ENCODE measurements around the gene CPLX1.

Gene CPLX1

GRCh38 chr4:768995-769394 is 56.9 kb downstream of the CPLX1 start:
- no peaks in the 10 kb centered on the region for H3K4me1 ChIP-seq (ENCODE audit: control insufficient read depth in 2 of 2, insufficient read depth in 2 of 2, low read length in 2 of 2)
- no peak overlapping the region for H3K9ac ChIP-seq (ENCODE audit: low read depth in 1 of 2, low read length in 2 of 2)
- H3K4me3 ChIP-seq (ENCODE audit: low read length in 2 of 2): no peak overlapping the region
- no peaks in the 10 kb centered on the region for H3K27me3 ChIP-seq (ENCODE audit: control insufficient read depth in 2 of 2, insufficient read depth in 2 of 2, low read length in 2 of 2)
- H3K9me3 ChIP-seq (ENCODE audit: control insufficient read depth in 2 of 2, low read length in 2 of 2): no peaks in the 10 kb centered on the region
- no peak overlapping the region for H3K27ac ChIP-seq (ENCODE audit: low read depth in 2 of 2, low read length in 2 of 2)
- H3K36me3 ChIP-seq (ENCODE audit: control insufficient read depth in 2 of 2, insufficient read depth in 2 of 2, low read length in 2 of 2): peaks cover 50 to 62% of the 10 kb centered on the region in 2 donors

DNA sequence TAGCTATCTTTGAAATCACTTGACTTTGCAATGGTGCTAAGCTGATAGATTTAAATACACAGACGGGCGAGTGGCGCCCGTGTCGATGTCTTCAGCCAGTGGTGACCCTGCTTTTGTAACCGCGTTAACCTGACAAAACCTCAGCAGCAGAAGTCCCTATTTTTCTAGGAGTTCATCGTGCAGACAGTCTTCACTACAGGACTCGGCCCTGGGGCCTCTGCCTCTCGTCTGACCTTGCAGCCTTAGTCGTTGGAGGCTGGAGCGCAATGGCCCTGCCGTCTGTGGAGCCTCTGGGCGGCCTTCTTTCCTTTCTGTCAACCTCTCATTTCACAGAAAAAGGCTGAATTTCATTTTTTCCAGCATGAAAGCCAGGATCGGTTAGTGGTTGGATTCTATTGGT is 57.9 kb downstream of the CPLX1 start:
- Histone ChIP-seq H3K27me3 (ENCODE audit: control insufficient read depth in 2 of 2, insufficient read depth in 2 of 2, low read length in 2 of 2) (no peaks in the 10 kb centered on the region), H3K36me3 (ENCODE audit: control insufficient read depth in 2 of 2, insufficient read depth in 2 of 2, low read length in 2 of 2) (peaks cover 56 to 69% of the 10 kb centered on the region in 2 donors), H3K4me3 (ENCODE audit: low read length in 2 of 2) (no peak overlapping the region), H3K4me1 (ENCODE audit: control insufficient read depth in 2 of 2, insufficient read depth in 2 of 2, low read length in 2 of 2) (no peaks in the 10 kb centered on the region), H3K9me3 (ENCODE audit: control insufficient read depth in 2 of 2, low read length in 2 of 2) (no peaks in the 10 kb centered on the region), H3K9ac (ENCODE audit: low read depth in 1 of 2, low read length in 2 of 2) (no peak overlapping the region), H3K27ac (ENCODE audit: low read depth in 2 of 2, low read length in 2 of 2) (no peak overlapping the region)

- H3K4me1 ChIP-seq (ENCODE audit: control insufficient read depth in 2 of 2, insufficient read depth in 2 of 2, low read length in 2 of 2): no peaks in the 10 kb centered on the region
- H3K27ac ChIP-seq (ENCODE audit: low read depth in 2 of 2, low read length in 2 of 2): no peak overlapping the region
- H3K4me3 ChIP-seq (ENCODE audit: low read length in 2 of 2): no peak overlapping the region
- H3K27me3 ChIP-seq (ENCODE audit: control insufficient read depth in 2 of 2, insufficient read depth in 2 of 2, low read length in 2 of 2): no peaks in the 10 kb centered on the region
- no peaks in the 10 kb centered on the region for H3K9me3 ChIP-seq (ENCODE audit: control insufficient read depth in 2 of 2, low read length in 2 of 2)
- no peak overlapping the region for H3K9ac ChIP-seq (ENCODE audit: low read depth in 1 of 2, low read length in 2 of 2)
- H3K36me3 ChIP-seq (ENCODE audit: control insufficient read depth in 2 of 2, insufficient read depth in 2 of 2, low read length in 2 of 2): peaks cover 59 to 74% of the 10 kb centered on the region in 2 donors
Observed at GRCh38 chr4:766559-767283, 59.2 kb downstream of the CPLX1 start.

DNA sequence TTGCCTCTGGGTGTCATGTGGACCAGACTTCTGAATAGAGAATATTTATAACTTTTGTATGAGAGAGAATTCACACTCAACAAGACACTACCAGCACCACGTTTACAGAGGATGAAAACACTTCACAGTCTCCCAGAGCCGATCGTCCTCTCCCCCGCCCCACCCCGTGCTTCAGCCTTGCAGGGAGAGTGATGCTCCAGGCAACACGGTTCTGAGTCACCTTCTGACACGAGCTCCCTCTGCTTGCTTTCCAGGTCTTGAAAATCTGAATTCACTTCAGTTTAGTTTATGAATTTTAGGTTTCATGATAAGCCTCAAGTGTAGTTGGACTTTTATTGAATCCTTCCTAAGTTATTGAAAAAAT is 59.8 kb downstream of the CPLX1 start:
- Histone ChIP-seq H3K27ac (ENCODE audit: low read depth in 2 of 2, low read length in 2 of 2) (no peak overlapping the region), H3K4me1 (ENCODE audit: control insufficient read depth in 2 of 2, insufficient read depth in 2 of 2, low read length in 2 of 2) (no peaks in the 10 kb centered on the region), H3K27me3 (ENCODE audit: control insufficient read depth in 2 of 2, insufficient read depth in 2 of 2, low read length in 2 of 2) (no peaks in the 10 kb centered on the region), H3K9ac (ENCODE audit: low read depth in 1 of 2, low read length in 2 of 2) (no peak overlapping the region), H3K36me3 (ENCODE audit: control insufficient read depth in 2 of 2, insufficient read depth in 2 of 2, low read length in 2 of 2) (peaks cover 59 to 73% of the 10 kb centered on the region in 2 donors), H3K4me3 (ENCODE audit: low read length in 2 of 2) (no peak overlapping the region), H3K9me3 (ENCODE audit: control insufficient read depth in 2 of 2, low read length in 2 of 2) (no peaks in the 10 kb centered on the region)

GRCh38 chr4:764405-765169 is 61.3 kb downstream of the CPLX1 start:
- Histone ChIP-seq H3K36me3 (ENCODE audit: control insufficient read depth in 2 of 2, insufficient read depth in 2 of 2, low read length in 2 of 2) (peaks cover 57 to 74% of the 10 kb centered on the region in 2 donors), H3K9ac (ENCODE audit: low read depth in 1 of 2, low read length in 2 of 2) (no peak overlapping the region)

DNA sequence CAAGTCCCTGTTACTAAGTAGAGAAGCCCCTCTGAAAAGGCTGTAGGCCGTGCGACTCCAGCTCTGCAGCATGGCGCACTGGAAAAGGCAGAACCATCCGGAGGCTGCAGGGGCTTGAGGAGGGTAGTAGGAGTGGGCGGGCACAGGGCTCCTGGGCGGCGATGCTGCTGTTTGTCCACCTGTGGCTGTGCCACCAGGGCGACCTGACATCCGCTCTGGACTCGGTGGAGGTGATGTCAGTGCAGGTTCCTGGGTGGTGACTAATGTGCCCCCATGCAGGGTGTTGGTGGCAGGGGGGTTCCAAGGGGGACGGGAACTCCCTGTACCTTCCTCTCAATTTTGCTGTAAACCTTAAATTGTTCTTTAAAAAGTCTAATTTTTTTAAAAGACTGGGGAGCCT is 62.0 kb downstream of the CPLX1 start:
- Histone ChIP-seq H3K4me3 (ENCODE audit: low read length in 2 of 2) (no peak overlapping the region), H3K36me3 (ENCODE audit: control insufficient read depth in 2 of 2, insufficient read depth in 2 of 2, low read length in 2 of 2) (peaks cover 53 to 67% of the 10 kb centered on the region in 2 donors), H3K9ac (ENCODE audit: low read depth in 1 of 2, low read length in 2 of 2) (no peak overlapping the region), H3K9me3 (ENCODE audit: control insufficient read depth in 2 of 2, low read length in 2 of 2) (no peaks in the 10 kb centered on the region), H3K27me3 (ENCODE audit: control insufficient read depth in 2 of 2, insufficient read depth in 2 of 2, low read length in 2 of 2) (no peaks in the 10 kb centered on the region), H3K27ac (ENCODE audit: low read depth in 2 of 2, low read length in 2 of 2) (no peak overlapping the region), H3K4me1 (ENCODE audit: control insufficient read depth in 2 of 2, insufficient read depth in 2 of 2, low read length in 2 of 2) (no peaks in the 10 kb centered on the region)

More at GRCh38 chr4:764405-765169, 61.3 kb downstream of the CPLX1 start:
- Histone ChIP-seq H3K9me3 (ENCODE audit: control insufficient read depth in 2 of 2, low read length in 2 of 2) (no peaks in the 10 kb centered on the region), H3K27me3 (ENCODE audit: control insufficient read depth in 2 of 2, insufficient read depth in 2 of 2, low read length in 2 of 2) (no peaks in the 10 kb centered on the region), H3K27ac (ENCODE audit: low read depth in 2 of 2, low read length in 2 of 2) (no peak overlapping the region), H3K4me1 (ENCODE audit: control insufficient read depth in 2 of 2, insufficient read depth in 2 of 2, low read length in 2 of 2) (no peaks in the 10 kb centered on the region), H3K4me3 (ENCODE audit: low read length in 2 of 2) (no peak overlapping the region)

DNA sequence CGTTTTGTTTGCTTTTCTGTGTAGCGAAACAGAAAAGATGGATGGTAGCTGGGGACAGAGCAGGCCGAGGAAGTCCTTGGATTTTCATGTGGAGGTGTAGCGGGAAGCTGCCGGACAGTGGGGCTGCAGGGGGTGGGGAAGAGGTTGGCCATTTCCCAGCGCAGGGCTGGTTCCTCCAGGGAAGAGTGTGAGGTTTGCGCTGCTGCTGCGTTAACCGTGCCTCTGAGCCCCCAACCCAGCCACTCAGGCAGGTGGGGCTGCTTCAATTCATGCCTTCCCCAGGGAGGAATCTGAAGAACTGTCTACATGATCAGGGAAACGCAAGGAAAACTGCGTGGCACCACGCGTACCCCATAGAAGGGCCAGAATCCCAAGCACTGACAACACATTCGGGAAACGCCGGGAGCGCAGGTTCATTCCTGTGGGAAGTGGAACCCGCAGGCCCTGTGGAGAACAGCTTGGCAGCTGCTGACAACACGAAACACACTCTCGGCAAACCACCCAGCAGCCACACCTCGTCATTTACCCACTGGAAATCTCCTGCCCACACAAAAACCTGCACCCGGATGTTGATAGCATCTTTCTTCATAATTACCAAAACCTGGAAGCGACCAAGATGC is 62.6 kb downstream of the CPLX1 start:
- Histone ChIP-seq H3K9ac (ENCODE audit: low read depth in 1 of 2, low read length in 2 of 2) (no peak overlapping the region), H3K4me3 (ENCODE audit: low read length in 2 of 2) (no peak overlapping the region), H3K27ac (ENCODE audit: low read depth in 2 of 2, low read length in 2 of 2) (no peak overlapping the region), H3K9me3 (ENCODE audit: control insufficient read depth in 2 of 2, low read length in 2 of 2) (no peaks in the 10 kb centered on the region), H3K36me3 (ENCODE audit: control insufficient read depth in 2 of 2, insufficient read depth in 2 of 2, low read length in 2 of 2) (peaks cover 50 to 63% of the 10 kb centered on the region in 2 donors), H3K4me1 (ENCODE audit: control insufficient read depth in 2 of 2, insufficient read depth in 2 of 2, low read length in 2 of 2) (no peaks in the 10 kb centered on the region), H3K27me3 (ENCODE audit: control insufficient read depth in 2 of 2, insufficient read depth in 2 of 2, low read length in 2 of 2) (no peaks in the 10 kb centered on the region)

GRCh38 chr4:762211-763190 is 63.4 kb downstream of the CPLX1 start:
- H3K27me3 ChIP-seq (ENCODE audit: control insufficient read depth in 2 of 2, insufficient read depth in 2 of 2, low read length in 2 of 2): no peaks in the 10 kb centered on the region
- peaks cover 48 to 55% of the 10 kb centered on the region in 2 donors for H3K36me3 ChIP-seq (ENCODE audit: control insufficient read depth in 2 of 2, insufficient read depth in 2 of 2, low read length in 2 of 2)
- H3K4me3 ChIP-seq (ENCODE audit: low read length in 2 of 2): no peak overlapping the region
- no peaks in the 10 kb centered on the region for H3K9me3 ChIP-seq (ENCODE audit: control insufficient read depth in 2 of 2, low read length in 2 of 2)
- no peaks in the 10 kb centered on the region for H3K4me1 ChIP-seq (ENCODE audit: control insufficient read depth in 2 of 2, insufficient read depth in 2 of 2, low read length in 2 of 2)
- H3K27ac ChIP-seq (ENCODE audit: low read depth in 2 of 2, low read length in 2 of 2): no peak overlapping the region
- no peak overlapping the region for H3K9ac ChIP-seq (ENCODE audit: low read depth in 1 of 2, low read length in 2 of 2)

- Histone ChIP-seq H3K27ac (ENCODE audit: low read depth in 2 of 2, low read length in 2 of 2) (no peak overlapping the region), H3K9me3 (ENCODE audit: control insufficient read depth in 2 of 2, low read length in 2 of 2) (no peaks in the 10 kb centered on the region), H3K36me3 (ENCODE audit: control insufficient read depth in 2 of 2, insufficient read depth in 2 of 2, low read length in 2 of 2) (peaks cover 45 to 48% of the 10 kb centered on the region in 2 donors)
Observed at GRCh38 chr4:761739-762138, 64.2 kb downstream of the CPLX1 start.

More at GRCh38 chr4:761739-762138, 64.2 kb downstream of the CPLX1 start:
- Histone ChIP-seq H3K4me3 (ENCODE audit: low read length in 2 of 2) (no peak overlapping the region), H3K4me1 (ENCODE audit: control insufficient read depth in 2 of 2, insufficient read depth in 2 of 2, low read length in 2 of 2) (no peaks in the 10 kb centered on the region), H3K9ac (ENCODE audit: low read depth in 1 of 2, low read length in 2 of 2) (no peak overlapping the region), H3K27me3 (ENCODE audit: control insufficient read depth in 2 of 2, insufficient read depth in 2 of 2, low read length in 2 of 2) (no peaks in the 10 kb centered on the region)

Measured in mucosa of rectum (tissue), 2 donors.